GM19240 (cell line): ENCODE results near the gene OR51M1.

ENCODE experiments used
- DNase-seq: peaks from one replicate; pipeline ENCODE4 v3.0.0; 2011; ENCODE audit warnings: low spot score; ENCODE audit not compliant: insufficient read length

Gene OR51M1

DNA sequence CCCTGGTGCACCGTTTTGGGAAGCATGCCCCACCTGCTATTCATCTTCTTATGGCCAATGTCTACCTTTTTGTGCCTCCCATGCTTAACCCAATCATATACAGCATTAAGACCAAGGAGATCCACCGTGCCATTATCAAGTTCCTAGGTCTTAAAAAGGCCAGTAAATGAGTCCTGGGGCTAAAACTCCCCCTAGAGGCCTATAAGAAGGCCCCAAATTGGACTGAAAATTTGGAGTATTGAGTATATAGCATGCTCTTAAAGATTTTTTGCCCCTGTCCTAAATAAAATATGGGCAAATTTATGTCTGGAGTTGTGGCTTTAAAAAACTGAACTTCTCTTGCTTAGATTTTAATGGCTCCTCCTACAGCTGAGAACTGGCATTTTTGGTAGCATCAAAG lies 6.6 kb downstream of the OR51M1 start:
- no peak for DNase-seq

GRCh38 chr11:5394091-5394490 lies 10.5 kb downstream of the OR51M1 start:
- no peak for DNase-seq

- DNase-seq, result no peak
These were observed 15.3 kb downstream of the OR51M1 start for GRCh38 chr11:5398936-5399335.

- DNase-seq, result no peak
These were observed 21.6 kb downstream of the OR51M1 start for GRCh38 chr11:5405173-5405572.

- DNase-seq, result no peak
These were observed 37.4 kb downstream of the OR51M1 start for GRCh38 chr11:5420993-5421392.

DNA sequence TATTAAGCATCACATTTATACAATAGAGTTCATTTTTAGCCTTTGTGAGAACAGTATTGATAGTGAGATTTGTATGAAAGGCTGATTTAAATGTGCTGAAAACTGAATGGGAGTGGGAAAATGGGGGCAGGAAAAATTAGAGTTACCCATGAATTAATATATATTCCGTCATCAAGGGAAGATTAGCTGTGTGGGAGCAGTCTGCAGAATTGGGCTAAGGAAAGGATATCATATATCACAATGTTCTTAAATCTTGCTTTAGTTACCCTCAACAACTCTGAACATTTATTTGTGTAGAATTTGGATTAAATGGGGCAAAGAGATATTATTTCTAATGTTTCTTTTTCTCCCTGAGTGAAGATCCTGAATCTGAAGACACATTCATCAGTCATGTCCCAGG lies 38.2 kb downstream of the OR51M1 start, which contains the start of gene OR51Q1:
OR51Q1 (plus strand) TSS at position 301 of the 400 bp plus-strand sequence; CDS start at position 391, 90 bp downstream.
- DNase-seq, result no peak

- no peak for DNase-seq
These were observed 39.5 kb downstream of the OR51M1 start for GRCh38 chr11:5423131-5423530.

DNA sequence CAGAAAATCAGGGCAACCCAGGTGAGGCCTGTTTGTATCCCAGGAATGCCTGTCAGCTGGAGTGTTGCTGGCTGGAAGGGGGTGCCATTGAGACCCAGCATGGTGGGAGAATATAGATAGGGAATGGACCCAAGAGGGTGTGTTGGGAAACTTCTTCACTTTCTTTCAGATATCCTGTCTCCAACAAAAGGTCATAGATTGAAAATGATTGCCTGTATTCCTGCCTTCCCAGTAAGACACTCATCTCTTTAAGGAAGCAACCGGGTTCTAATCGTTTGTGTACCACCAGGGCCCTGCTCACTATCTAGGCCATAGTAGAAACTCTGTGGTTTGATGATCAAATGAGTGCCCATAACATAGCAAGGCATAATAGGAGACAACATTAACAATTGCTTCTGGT lies 57.8 kb downstream of the OR51M1 start, which contains the start of gene OR51I1:
OR51I1 (minus strand) TSS at position 101 of the 400 bp plus-strand sequence; CDS start at position 101, 0 bp downstream.
- DNase-seq, result no peak
